Measurements from ENCODE around the gene CSMD2. TPM values are rescaled to one million over a fixed set of nuclear protein-coding genes. Genes with fewer than 3 reads are reported as not detected.

The CSMD2 gene
- total RNA-seq, 2 experiments from 2014 or later, result not detected

GRCh38 chr1:34132161-34132420 is 32.9 kb downstream of the CSMD2 start:
- H3K4me1 ChIP-seq (ENCODE audit: insufficient read depth, low read length), result no peaks in the 10 kb centered on the region
- no peak overlapping the region for H3K4me3 ChIP-seq (ENCODE audit: low read length)
- H3K9me3 ChIP-seq (ENCODE audit: control insufficient read depth in 1 of 2, insufficient read depth in 1 of 2, low read length in 2 of 2), result peaks cover 0 to 11% of the 10 kb centered on the region in 2 experiments
- H3K36me3 Mint-ChIP-seq (ENCODE audit: low read depth), result no peaks in the 10 kb centered on the region
- CTCF ChIA-PET, result no interaction called here
- no peak overlapping the region for H3K27ac Mint-ChIP-seq
- H3K27ac ChIP-seq (ENCODE audit: low read depth in 1 of 2, low read length in 2 of 2), result no peak overlapping the region
- ATAC-seq (ENCODE audit: poor library complexity) (no peak), DNase-seq (no peak)
- H3K27me3 ChIP-seq (ENCODE audit: control insufficient read depth in 1 of 2, insufficient read depth in 2 of 2, low read length in 2 of 2), result no peaks in the 10 kb centered on the region
- peaks cover 24% of the 10 kb centered on the region for H3K27me3 Mint-ChIP-seq
- H3K4me3 Mint-ChIP-seq, result no peak overlapping the region
- H3K36me3 ChIP-seq (ENCODE audit: insufficient read depth, low read length), result no peaks in the 10 kb centered on the region
- POLR2A ChIA-PET, result no interaction called here
- intact Hi-C loops (cut with DNase I, micrococcal nuclease), result no loop called here
- TF ChIP-seq, protein P1, sequence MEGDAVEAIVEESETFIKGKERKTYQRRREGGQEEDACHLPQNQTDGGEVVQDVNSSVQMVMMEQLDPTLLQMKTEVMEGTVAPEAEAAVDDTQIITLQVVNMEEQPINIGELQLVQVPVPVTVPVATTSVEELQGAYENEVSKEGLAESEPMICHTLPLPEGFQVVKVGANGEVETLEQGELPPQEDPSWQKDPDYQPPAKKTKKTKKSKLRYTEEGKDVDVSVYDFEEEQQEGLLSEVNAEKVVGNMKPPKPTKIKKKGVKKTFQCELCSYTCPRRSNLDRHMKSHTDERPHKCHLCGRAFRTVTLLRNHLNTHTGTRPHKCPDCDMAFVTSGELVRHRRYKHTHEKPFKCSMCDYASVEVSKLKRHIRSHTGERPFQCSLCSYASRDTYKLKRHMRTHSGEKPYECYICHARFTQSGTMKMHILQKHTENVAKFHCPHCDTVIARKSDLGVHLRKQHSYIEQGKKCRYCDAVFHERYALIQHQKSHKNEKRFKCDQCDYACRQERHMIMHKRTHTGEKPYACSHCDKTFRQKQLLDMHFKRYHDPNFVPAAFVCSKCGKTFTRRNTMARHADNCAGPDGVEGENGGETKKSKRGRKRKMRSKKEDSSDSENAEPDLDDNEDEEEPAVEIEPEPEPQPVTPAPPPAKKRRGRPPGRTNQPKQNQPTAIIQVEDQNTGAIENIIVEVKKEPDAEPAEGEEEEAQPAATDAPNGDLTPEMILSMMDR (IDR thresholded peaks at IDR 0.05), result no peak
- H3K4me1 Mint-ChIP-seq (ENCODE audit: low read depth), result no peaks in the 10 kb centered on the region
- no peaks in the 10 kb centered on the region for H3K9me3 Mint-ChIP-seq

- DNase-seq, result no peak
- intact Hi-C loops (cut with DNase I, micrococcal nuclease), result no loop called here
- Mint-ChIP-seq H3K27me3 (peaks cover 29% of the 10 kb centered on the region), H3K9me3 (no peaks in the 10 kb centered on the region), H3K4me3 (no peak overlapping the region), H3K4me1 (ENCODE audit: low read depth) (no peaks in the 10 kb centered on the region), H3K36me3 (ENCODE audit: low read depth) (no peaks in the 10 kb centered on the region), H3K27ac (no peak overlapping the region)
- Histone ChIP-seq H3K4me3 (ENCODE audit: low read length) (no peak overlapping the region), H3K27me3 (ENCODE audit: control insufficient read depth in 1 of 2, insufficient read depth in 2 of 2, low read length in 2 of 2) (no peaks in the 10 kb centered on the region), H3K9me3 (ENCODE audit: control insufficient read depth in 1 of 2, insufficient read depth in 1 of 2, low read length in 2 of 2) (peaks cover 0 to 11% of the 10 kb centered on the region in 2 experiments), H3K4me1 (ENCODE audit: insufficient read depth, low read length) (no peaks in the 10 kb centered on the region), H3K27ac (ENCODE audit: low read depth in 1 of 2, low read length in 2 of 2) (no peak overlapping the region), H3K36me3 (ENCODE audit: insufficient read depth, low read length) (no peaks in the 10 kb centered on the region)
- TF ChIP-seq, protein P1 (IDR thresholded peaks at IDR 0.05), result no peak
- ChIA-PET POLR2A (no interaction called here), CTCF (no interaction called here)
- no peak for ATAC-seq (ENCODE audit: poor library complexity)
These were observed 33.5 kb downstream of the CSMD2 start for GRCh38 chr1:34131396-34132160.

GRCh38 chr1:34130306-34130705 is 34.7 kb downstream of the CSMD2 start:
- Histone ChIP-seq H3K27ac (ENCODE audit: low read depth in 1 of 2, low read length in 2 of 2) (no peak overlapping the region), H3K36me3 (ENCODE audit: insufficient read depth, low read length) (no peaks in the 10 kb centered on the region), H3K4me3 (ENCODE audit: low read length) (no peak overlapping the region), H3K4me1 (ENCODE audit: insufficient read depth, low read length) (no peaks in the 10 kb centered on the region), H3K9me3 (ENCODE audit: control insufficient read depth in 1 of 2, insufficient read depth in 1 of 2, low read length in 2 of 2) (peaks cover 0 to 11% of the 10 kb centered on the region in 2 experiments), H3K27me3 (ENCODE audit: control insufficient read depth in 1 of 2, insufficient read depth in 2 of 2, low read length in 2 of 2) (peaks cover 0 to 3% of the 10 kb centered on the region in 2 experiments)
- H3K4me3 Mint-ChIP-seq, result no peak overlapping the region
- ATAC-seq (ENCODE audit: poor library complexity), result no peak
- H3K36me3 Mint-ChIP-seq (ENCODE audit: low read depth), result no peaks in the 10 kb centered on the region
- H3K27ac Mint-ChIP-seq, result no peak overlapping the region
- ChIA-PET POLR2A (no interaction called here), CTCF (no interaction called here)
- no peaks in the 10 kb centered on the region for H3K9me3 Mint-ChIP-seq
- H3K4me1 Mint-ChIP-seq (ENCODE audit: low read depth), result no peaks in the 10 kb centered on the region
- H3K27me3 Mint-ChIP-seq, result peaks cover 30% of the 10 kb centered on the region
- TF ChIP-seq, protein P1 (IDR thresholded peaks at IDR 0.05), result no peak
- intact Hi-C loops (cut with DNase I, micrococcal nuclease), result no loop called here
- DNase-seq, result no peak

All from CD4-positive, alpha-beta T cell (primary cell).